HG03175 (cell line): ENCODE data around the gene CCDC40.
"Not testable (repeated sequence)": the region's sequence is repeated elsewhere in the genome, so short reads cannot be mapped to it uniquely, and the experiment has no call there.

Source experiments
- ATAC-seq: cut with Tn5 transposase; IDR thresholded peaks from one replicate; pipeline ENCODE4 v1.9.1; 2021; ENCODE audit warnings: mild to moderate bottlenecking, moderate library complexity; ENCODE audit not compliant: unreplicated experiment

The CCDC40 gene

GRCh38 chr17:80035937-80036714 lies at the start of gene CCDC40:
TSS of gene CCDC40 (plus strand) at chr17:80036642. CDS start at chr17:80036663, 21 bp downstream.
- no peak for ATAC-seq

- ATAC-seq: no peak
Observed at GRCh38 chr17:79987187-79987934, 49.1 kb upstream of the CCDC40 start.

GRCh38 chr17:79987935-79988184 lies 48.6 kb upstream of the CCDC40 start:
- ATAC-seq: no peak

- ATAC-seq: no peak
Observed at GRCh38 chr17:79988185-79988971, 48.1 kb upstream of the CCDC40 start.

- no peak for ATAC-seq
Observed at GRCh38 chr17:79989106-79989835, 47.2 kb upstream of the CCDC40 start.

- ATAC-seq: no peak
Observed at GRCh38 chr17:79990051-79990592, 46.3 kb upstream of the CCDC40 start.

- ATAC-seq: no peak
Observed at GRCh38 chr17:79990704-79991103, 45.7 kb upstream of the CCDC40 start.

- ATAC-seq: no peak
Observed at GRCh38 chr17:79991140-79991923, 45.1 kb upstream of the CCDC40 start.

- no peak for ATAC-seq
Observed at GRCh38 chr17:79991924-79992648, 44.4 kb upstream of the CCDC40 start.

- no peak for ATAC-seq
Observed at GRCh38 chr17:79992649-79993389, 43.6 kb upstream of the CCDC40 start.

GRCh38 chr17:79993390-79994227 lies 42.8 kb upstream of the CCDC40 start:
- no peak for ATAC-seq

GRCh38 chr17:79994228-79994569 lies 42.2 kb upstream of the CCDC40 start:
- not testable (repeated sequence) for ATAC-seq

GRCh38 chr17:79994602-79995001 lies 41.8 kb upstream of the CCDC40 start:
- ATAC-seq: no peak

- ATAC-seq: no peak
Observed at GRCh38 chr17:79995696-79996095, 40.7 kb upstream of the CCDC40 start.

- no peak for ATAC-seq
Observed at GRCh38 chr17:79996291-79996690, 40.2 kb upstream of the CCDC40 start.

- no peak for ATAC-seq
Observed at GRCh38 chr17:79997011-79997660, 39.3 kb upstream of the CCDC40 start.

GRCh38 chr17:80000136-80000535 lies 36.3 kb upstream of the CCDC40 start:
- no peak for ATAC-seq
